ENCODE data around the gene FMO5.
"Not testable (repeated sequence)": the region's sequence is repeated elsewhere in the genome, so short reads cannot be mapped to it uniquely, and the experiment has no call there.

Gene FMO5

GRCh38 chr1:147245586-147246021, 20.5 kb upstream of the FMO5 start:
- no peak overlapping the region for H3K27ac Mint-ChIP-seq
- H3K4me1 Mint-ChIP-seq = peaks cover 60% of the 10 kb centered on the region
- H3K4me3 Mint-ChIP-seq = no peak overlapping the region
- H3K9me3 Mint-ChIP-seq = no peaks in the 10 kb centered on the region
- no peak for DNase-seq
- CTCF ChIA-PET = interaction anchor here (0.9 to 1.0 kb wide), 2 partner anchors 28 to 74 kb away, joined by 3 to 4 read pairs; no protein-coding TSS in a partner anchor
- peaks cover 11% of the 10 kb centered on the region for H3K36me3 Mint-ChIP-seq
- no peaks in the 10 kb centered on the region for H3K27me3 Mint-ChIP-seq

DNA sequence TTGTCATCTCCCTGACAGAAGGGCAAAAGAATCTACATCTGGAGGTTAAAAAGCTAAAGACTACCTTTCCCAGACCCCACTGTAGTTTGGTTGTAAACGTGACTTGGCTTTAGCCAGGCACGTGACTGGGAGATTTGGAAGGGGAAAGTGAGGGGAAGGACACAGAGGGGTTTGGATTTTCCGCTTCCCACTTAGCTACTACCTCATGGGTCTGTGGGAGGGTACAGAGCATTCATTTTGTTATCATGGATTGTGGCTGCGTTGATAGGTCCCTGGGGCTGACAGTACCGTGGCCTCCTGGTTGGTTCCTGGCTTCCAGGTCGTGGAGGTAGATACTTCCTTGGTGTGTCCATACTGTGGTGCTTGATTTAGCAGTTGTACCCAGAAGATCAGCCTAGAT, 20.0 kb upstream of the FMO5 start:
- Mint-ChIP-seq H3K9me3 (no peaks in the 10 kb centered on the region), H3K27ac (no peak overlapping the region), H3K4me1 (peaks cover 58% of the 10 kb centered on the region), H3K36me3 (peaks cover 11% of the 10 kb centered on the region), H3K27me3 (no peaks in the 10 kb centered on the region), H3K4me3 (no peak overlapping the region)
- CTCF ChIA-PET = interaction anchor here (0.9 to 1.0 kb wide), 2 partner anchors 29 to 73 kb away, joined by 3 to 4 read pairs; no protein-coding TSS in a partner anchor
- DNase-seq = no peak

GRCh38 chr1:147243841-147244240, 18.7 kb upstream of the FMO5 start:
- no peaks in the 10 kb centered on the region for H3K27me3 Mint-ChIP-seq
- no peak for DNase-seq
- CTCF ChIA-PET = interaction anchor here (1.3 to 3.4 kb wide), 4 partner anchors 10 to 76 kb away, joined by 3 to 18 read pairs (median 12); partner anchors contain the start of gene PRKAB2
- peaks cover 9% of the 10 kb centered on the region for H3K36me3 Mint-ChIP-seq
- peak overlapping the region; percentile 92 for H3K4me3 Mint-ChIP-seq
- H3K27ac Mint-ChIP-seq = peak overlapping the region; percentile 77
- peaks cover 49% of the 10 kb centered on the region for H3K4me1 Mint-ChIP-seq
- no peaks in the 10 kb centered on the region for H3K9me3 Mint-ChIP-seq

DNA sequence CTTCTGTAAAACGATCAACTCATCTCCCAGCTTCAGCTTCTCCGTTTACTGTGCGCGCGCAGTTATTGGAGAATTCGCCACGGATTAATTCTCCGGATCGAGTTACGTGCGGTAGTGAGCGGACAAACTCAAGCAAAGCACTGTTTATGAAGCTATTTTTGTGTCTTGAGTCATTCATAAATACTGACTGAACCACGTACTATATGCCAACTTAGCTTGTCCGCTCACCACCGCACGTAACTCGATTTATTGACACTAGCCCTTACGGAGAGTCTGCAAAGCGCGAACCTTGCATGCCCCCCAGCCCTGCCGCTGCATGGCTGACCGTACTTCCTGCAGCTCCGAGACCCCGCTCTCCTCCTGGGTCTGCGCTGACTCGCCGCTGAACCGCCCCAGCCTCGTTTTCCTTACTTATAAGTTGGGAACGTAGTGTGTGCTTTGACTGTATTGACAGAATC, 18.1 kb upstream of the FMO5 start:
- peak; percentile 45 for DNase-seq
- Mint-ChIP-seq H3K4me3 (peak overlapping the region; percentile 92), H3K27me3 (no peaks in the 10 kb centered on the region), H3K4me1 (peaks cover 45% of the 10 kb centered on the region), H3K9me3 (no peaks in the 10 kb centered on the region), H3K27ac (peak overlapping the region; percentile 77), H3K36me3 (peaks cover 9% of the 10 kb centered on the region)
- CTCF ChIA-PET = interaction anchor here (0.7 to 3.4 kb wide), 6 partner anchors 10 to 163 kb away, joined by 3 to 18 read pairs (median 6); partner anchors contain the start of gene PRKAB2

DNA sequence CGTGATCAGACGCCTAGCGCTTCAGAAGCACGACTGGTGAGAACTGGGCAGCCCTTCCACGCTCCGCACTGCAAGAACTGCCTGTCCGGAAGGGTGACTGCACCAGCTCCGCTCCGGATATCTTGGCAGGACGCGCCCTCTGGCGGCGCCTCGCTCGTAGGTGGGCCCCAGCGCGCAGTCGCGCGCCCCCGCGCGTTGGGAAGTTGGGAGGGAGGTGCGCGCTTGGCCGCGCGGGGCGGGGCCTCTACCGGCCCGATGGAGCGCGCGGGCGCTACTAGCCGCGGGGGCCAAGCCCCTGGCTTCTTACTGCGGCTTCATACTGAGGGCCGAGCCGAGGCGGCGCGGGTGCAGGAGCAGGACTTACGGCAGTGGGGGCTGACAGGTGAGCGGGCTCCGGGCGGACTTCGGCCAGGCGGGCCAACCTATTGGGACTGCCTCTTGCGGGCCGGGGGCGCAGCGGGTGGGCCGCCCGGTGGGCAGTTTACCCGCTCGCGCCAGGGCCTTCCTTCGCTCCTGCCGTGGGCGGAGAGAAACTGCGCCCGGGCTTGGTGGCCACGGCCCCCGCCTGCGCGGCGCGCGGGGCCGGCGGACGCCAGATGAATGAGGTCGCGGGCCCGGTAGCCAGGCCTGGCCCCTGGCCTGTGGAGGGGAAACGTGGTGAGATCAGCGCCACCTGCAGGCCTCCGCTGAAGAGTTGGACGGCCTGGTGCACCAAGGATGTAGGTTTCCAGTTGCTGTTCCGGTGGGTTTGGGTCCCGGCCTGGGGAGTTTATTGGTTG, 17.5 kb upstream of the FMO5 start, which contains the start of gene CHD1L:
Gene CHD1L, plus strand, starts transcription at position 236 of the 779 bp plus-strand sequence. Its CDS starts 20 bp downstream, at position 256.
- Mint-ChIP-seq H3K4me3 (peak within 1 kb of the TSS; percentile 92), H3K27ac (peak within 1 kb of the TSS; percentile 85), H3K27me3 (no peaks in the 10 kb centered on the region), H3K9me3 (no peaks in the 10 kb centered on the region), H3K36me3 (peaks cover 9% of the 10 kb centered on the region), H3K4me1 (peaks cover 42% of the 10 kb centered on the region)
- CTCF ChIA-PET = interaction anchor here (0.6 to 3.4 kb wide), 10 partner anchors 11 to 163 kb away, joined by 3 to 18 read pairs (median 4); partner anchors contain the start of gene PRKAB2
- DNase-seq = peak; percentile 95

DNA sequence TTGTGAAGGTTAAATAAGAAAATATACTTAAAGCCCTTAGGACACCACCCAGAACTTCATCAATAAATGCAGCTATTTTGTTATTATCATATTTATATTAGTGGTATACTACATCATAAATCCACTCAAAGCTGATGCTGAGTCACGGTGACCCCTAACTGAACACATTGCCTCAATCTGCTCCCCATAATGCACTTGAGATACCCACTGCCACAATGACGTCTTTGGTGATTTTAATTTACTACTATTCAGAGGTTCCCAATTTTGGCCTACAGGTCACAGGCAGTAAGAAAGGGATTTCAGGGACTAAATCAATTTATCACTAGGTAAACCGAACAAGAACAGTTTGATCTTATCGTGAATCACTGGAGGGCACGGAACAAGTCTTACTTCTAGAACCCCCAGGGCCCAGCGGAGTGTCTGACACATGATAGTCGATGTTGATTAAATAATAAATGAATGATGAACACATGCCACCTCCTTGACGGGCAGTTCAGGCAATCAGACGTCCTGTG, 16.9 kb upstream of the FMO5 start:
- DNase-seq = no peak
- Mint-ChIP-seq H3K4me3 (peak overlapping the region; percentile 80), H3K4me1 (peaks cover 35% of the 10 kb centered on the region), H3K27ac (peak overlapping the region; percentile 85), H3K36me3 (peaks cover 9% of the 10 kb centered on the region), H3K9me3 (no peaks in the 10 kb centered on the region), H3K27me3 (peaks cover 4% of the 10 kb centered on the region)
- CTCF ChIA-PET = interaction anchor here (0.6 to 3.4 kb wide), 7 partner anchors 12 to 162 kb away, joined by 3 to 18 read pairs (median 3); no protein-coding TSS in a partner anchor

DNA sequence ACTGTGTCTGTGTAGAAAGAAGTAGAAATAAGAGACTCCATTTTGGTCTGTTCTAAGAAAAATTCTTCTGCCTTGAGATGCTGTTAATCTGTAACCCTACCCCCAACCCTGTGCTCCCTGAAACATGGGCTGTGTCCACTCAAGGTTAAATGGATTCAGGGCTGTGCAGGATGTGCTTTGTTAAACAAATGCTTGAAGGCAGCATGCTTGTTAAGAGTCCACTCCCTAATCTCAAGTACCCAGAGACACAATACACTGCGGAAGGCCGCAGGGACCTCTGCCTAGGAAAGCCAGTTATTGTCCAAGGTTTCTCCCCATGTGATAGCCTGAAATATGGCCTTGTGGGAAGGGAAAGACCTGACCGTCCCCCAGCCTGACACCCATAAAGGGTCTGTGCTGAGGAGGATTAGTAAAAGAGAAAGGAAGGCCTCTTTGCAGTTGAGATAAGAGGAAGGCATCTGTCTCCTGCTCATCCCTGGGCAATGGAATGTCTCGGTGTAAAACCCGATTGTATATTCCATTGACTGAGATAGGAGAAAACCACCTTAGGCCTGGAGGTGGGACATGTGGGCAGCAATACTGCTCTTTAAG, 15.1 kb upstream of the FMO5 start:
- Mint-ChIP-seq H3K27me3 (peaks cover 14% of the 10 kb centered on the region), H3K4me1 (peaks cover 21% of the 10 kb centered on the region)
- not testable (repeated sequence) for H3K36me3 Mint-ChIP-seq, H3K27ac Mint-ChIP-seq, H3K4me3 Mint-ChIP-seq, DNase-seq, H3K9me3 Mint-ChIP-seq
- CTCF ChIA-PET = interaction anchor here (1.3 kb wide), 1 partner anchor 15 kb away, joined by 4 read pairs; the partner anchor contains the start of gene FMO5

- H3K9me3 Mint-ChIP-seq = peaks cover 5% of the 10 kb centered on the region
- no peak overlapping the region for H3K4me3 Mint-ChIP-seq
- no peak overlapping the region for H3K27ac Mint-ChIP-seq
- peaks cover 4% of the 10 kb centered on the region for H3K36me3 Mint-ChIP-seq
- CTCF ChIA-PET = interaction anchor here (1.3 kb wide), 1 partner anchor 14 kb away, joined by 4 read pairs; the partner anchor contains the start of gene FMO5
- peaks cover 15% of the 10 kb centered on the region for H3K27me3 Mint-ChIP-seq
- peaks cover 12% of the 10 kb centered on the region for H3K4me1 Mint-ChIP-seq
- DNase-seq = no peak
Measured at GRCh38 chr1:147238925-147239820, 14.0 kb upstream of the FMO5 start.

GRCh38 chr1:147238053-147238902, 13.1 kb upstream of the FMO5 start:
- Mint-ChIP-seq H3K9me3 (peaks cover 5% of the 10 kb centered on the region), H3K4me1 (peaks cover 8% of the 10 kb centered on the region), H3K27me3 (peaks cover 18% of the 10 kb centered on the region), H3K27ac (no peak overlapping the region), H3K4me3 (no peak overlapping the region), H3K36me3 (no peaks in the 10 kb centered on the region)
- DNase-seq = no peak
- CTCF ChIA-PET = no interaction called here

DNA sequence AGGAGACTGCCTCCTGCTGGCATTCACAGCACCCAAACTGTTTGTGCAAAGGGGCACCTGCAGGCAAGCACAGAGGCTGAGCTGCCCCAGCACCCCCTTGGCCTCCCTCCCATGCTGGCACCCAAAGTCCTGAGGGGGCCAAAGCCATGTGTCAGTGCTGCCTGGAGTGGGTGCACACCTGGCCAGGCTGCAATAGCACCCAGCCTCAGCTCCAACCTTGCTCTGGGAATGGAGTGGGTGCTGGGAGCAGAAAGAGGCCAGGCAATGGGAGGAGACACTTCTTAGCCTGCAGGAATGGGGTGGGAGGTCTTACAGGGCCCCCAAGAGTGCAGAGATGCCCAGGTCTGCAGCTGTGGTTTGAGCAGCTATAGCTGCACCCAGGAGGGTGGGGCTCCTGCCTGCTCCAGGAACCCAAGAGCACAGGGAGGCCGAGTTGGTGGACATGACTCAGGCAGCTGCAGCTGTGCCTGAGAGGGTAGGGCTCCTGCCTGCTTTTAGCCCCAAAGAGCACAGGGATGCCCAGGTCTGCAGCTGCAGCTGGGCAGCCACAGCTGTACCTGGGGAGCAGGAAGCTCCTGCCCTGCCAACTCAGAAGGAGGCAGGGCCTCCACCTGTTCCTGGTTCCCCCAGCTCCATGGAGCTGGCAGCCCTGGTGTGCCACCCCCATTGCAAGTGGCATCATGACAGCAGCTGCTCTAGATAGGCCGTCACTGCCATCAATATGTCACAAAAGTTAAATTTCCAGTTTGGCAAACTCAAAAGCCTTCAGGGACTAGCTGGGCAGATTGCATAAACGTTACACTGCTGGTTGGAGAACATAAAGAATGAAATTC, 12.0 kb upstream of the FMO5 start:
- no peak for DNase-seq
- CTCF ChIA-PET = no interaction called here
- peaks cover 6% of the 10 kb centered on the region for H3K4me1 Mint-ChIP-seq
- no peak overlapping the region for H3K27ac Mint-ChIP-seq
- peaks cover 9% of the 10 kb centered on the region for H3K9me3 Mint-ChIP-seq
- no peaks in the 10 kb centered on the region for H3K36me3 Mint-ChIP-seq
- peaks cover 18% of the 10 kb centered on the region for H3K27me3 Mint-ChIP-seq
- H3K4me3 Mint-ChIP-seq = no peak overlapping the region

- DNase-seq = no peak
- no peaks in the 10 kb centered on the region for H3K36me3 Mint-ChIP-seq
- no peak overlapping the region for H3K27ac Mint-ChIP-seq
- H3K4me3 Mint-ChIP-seq = no peak overlapping the region
- no peaks in the 10 kb centered on the region for H3K4me1 Mint-ChIP-seq
- peaks cover 16% of the 10 kb centered on the region for H3K9me3 Mint-ChIP-seq
- CTCF ChIA-PET = no interaction called here
- peaks cover 24% of the 10 kb centered on the region for H3K27me3 Mint-ChIP-seq
Measured at GRCh38 chr1:147236448-147236847, 11.3 kb upstream of the FMO5 start.

GRCh38 chr1:147235822-147236221, 10.7 kb upstream of the FMO5 start:
- Mint-ChIP-seq H3K4me1 (no peaks in the 10 kb centered on the region), H3K36me3 (no peaks in the 10 kb centered on the region), H3K27ac (no peak overlapping the region), H3K27me3 (peaks cover 24% of the 10 kb centered on the region), H3K4me3 (no peak overlapping the region), H3K9me3 (peaks cover 22% of the 10 kb centered on the region)
- CTCF ChIA-PET = no interaction called here
- DNase-seq = no peak
